IMR-90 (cell line): ENCODE results near the gene MEX3A. TPM values are rescaled to one million over a fixed set of nuclear protein-coding genes. Genes with fewer than 3 reads are reported as not detected.

Source experiments
- ATAC-seq: fragments of 200-7000 bp; cut with Tn5 transposase; 2 replicates; pipeline ENCODE4 v1.9.1; 2020; ENCODE audit warnings: low read depth, mild to moderate bottlenecking, moderate library complexity
- BruUV-seq: library from RNA; stranded (reverse); fragments of 400-500 nt; replicated peaks from 2 replicates; lab custom pipeline; 2021; lab: Mats Ljungman, UMichigan
- CTCF ChIA-PET: fragments of 300-600 bp; formaldehyde crosslinking; extraction: SDS; loops from one replicate; lab custom pipeline; 2021; ENCODE audit warnings: antibody characterized with exemption; lab: Yijun Ruan, JAX
- POLR2A ChIA-PET: fragments of 300-600 bp; sonication (Branson Sonifier 250); formaldehyde crosslinking; loops from one replicate; lab custom pipeline; 2022; ENCODE audit warnings: antibody characterized with exemption; ENCODE audit not compliant: unreplicated experiment; lab: Charles Lee
- DNase-seq: peaks from one replicate; pipeline ENCODE4 v3.0.0; 2013
- H2AFZ ChIP-seq: replicated peaks from 2 replicates; pipeline ENCODE3; 2013; ENCODE audit warnings: low read length, mild to moderate bottlenecking; ENCODE audit not compliant: poor library complexity
- H2AK5ac ChIP-seq: 2 replicates; pipeline ENCODE4 v1.6.1; 2013; ENCODE audit warnings: low read depth, low read length, inconsistent platforms
- H2AK9ac ChIP-seq: replicated peaks from 2 replicates; pipeline ENCODE3; 2013; ENCODE audit warnings: mild to moderate bottlenecking, low read depth, low read length, moderate library complexity; ENCODE audit not compliant: poor library complexity
- H2BK120ac ChIP-seq: 2 replicates; pipeline ENCODE4 v1.6.1; 2013; ENCODE audit warnings: low read depth, low read length, inconsistent platforms
- H2BK15ac ChIP-seq: 3 replicates; pipeline ENCODE4 v1.6.1; 2013; ENCODE audit warnings: low read depth, low read length, inconsistent platforms
- H2BK20ac ChIP-seq: 2 replicates; pipeline ENCODE4 v1.6.1; 2013; ENCODE audit warnings: low read depth, mild to moderate bottlenecking, inconsistent platforms, low read length, moderate library complexity
- H2BK5ac ChIP-seq: 2 replicates; pipeline ENCODE4 v1.6.1; 2013; ENCODE audit warnings: mild to moderate bottlenecking, low read depth, low read length, inconsistent platforms; ENCODE audit not compliant: poor library complexity, severe bottlenecking
- H3K14ac ChIP-seq: replicated peaks from 2 replicates; pipeline ENCODE4 v1.6.1; 2013; ENCODE audit warnings: low read depth, low read length, inconsistent platforms
- H3K18ac ChIP-seq: 2 replicates; pipeline ENCODE4 v1.6.1; 2013; ENCODE audit warnings: low read depth, low read length, control low read depth
- H3K23ac ChIP-seq: 2 replicates; pipeline ENCODE4 v1.6.1; 2013; ENCODE audit warnings: low read depth, low read length, inconsistent platforms
- H3K27ac ChIP-seq: 2 replicates; pipeline ENCODE4 v1.5.1; 2013; ENCODE audit warnings: mild to moderate bottlenecking, control low read depth, low read length; ENCODE audit not compliant: insufficient read depth
- H3K27me3 ChIP-seq: 2 replicates; pipeline ENCODE4 v1.6.1; 2013; ENCODE audit warnings: low read length; ENCODE audit not compliant: control insufficient read depth, insufficient read depth
- H3K36me3 ChIP-seq: 2 replicates; pipeline ENCODE4 v1.6.1; 2013; ENCODE audit warnings: low read length, mixed read lengths; ENCODE audit not compliant: control insufficient read depth, insufficient read depth
- H3K4ac ChIP-seq: 2 replicates; pipeline ENCODE4 v1.6.1; 2013; ENCODE audit warnings: low read depth, low read length, inconsistent platforms
- H3K4me1 ChIP-seq: 2 replicates; pipeline ENCODE4 v1.6.1; 2013; ENCODE audit warnings: low read length, mixed read lengths; ENCODE audit not compliant: control insufficient read depth, insufficient read depth
- H3K4me2 ChIP-seq: 2 replicates; pipeline ENCODE4 v1.6.1; 2013; ENCODE audit warnings: low read depth, mild to moderate bottlenecking, control low read depth, low read length, moderate library complexity
- H3K4me3 ChIP-seq: 2 replicates; pipeline ENCODE4 v1.5.1; 2013; ENCODE audit warnings: low read depth, mild to moderate bottlenecking, control low read depth, low read length, moderate library complexity; ENCODE audit not compliant: insufficient read depth
- H3K56ac ChIP-seq: 2 replicates; pipeline ENCODE4 v1.6.1; 2013; ENCODE audit warnings: low read length, inconsistent platforms; ENCODE audit not compliant: insufficient read depth; ENCODE audit errors: extremely low read depth
- H3K79me1 ChIP-seq, 2 experiments: 2 replicates each; pipeline ENCODE4 v1.6.1; 2013; ENCODE audit warnings: low read length in 2 of 2, inconsistent platforms in 1 of 2, low read depth in 1 of 2
- H3K9ac ChIP-seq: 2 replicates; pipeline ENCODE4 v1.6.1; 2013; ENCODE audit warnings: low read depth, low read length, control low read depth
- H3K9me1 ChIP-seq: 2 replicates; pipeline ENCODE4 v1.6.1; 2013; ENCODE audit warnings: low read length, inconsistent platforms; ENCODE audit not compliant: insufficient read depth
- H3K9me3 ChIP-seq: 2 replicates; pipeline ENCODE4 v1.6.1; 2013; ENCODE audit warnings: low read length; ENCODE audit not compliant: control insufficient read depth, insufficient read depth
- H4K20me1 ChIP-seq: 2 replicates; pipeline ENCODE4 v1.6.1; 2013; ENCODE audit warnings: low read length, inconsistent platforms; ENCODE audit not compliant: insufficient read depth
- H4K5ac ChIP-seq: 2 replicates; pipeline ENCODE4 v1.6.1; 2013; ENCODE audit warnings: mild to moderate bottlenecking, low read depth, low read length, control low read depth
- H4K8ac ChIP-seq, 2 experiments: 2 replicates each; pipeline ENCODE4 v1.6.1; 2013; ENCODE audit warnings: low read depth in 2 of 2, low read length in 2 of 2, control low read depth in 1 of 2, inconsistent platforms in 1 of 2
- H4K91ac ChIP-seq: 2 replicates; pipeline ENCODE4 v1.6.1; 2013; ENCODE audit warnings: low read depth, low read length, inconsistent platforms; ENCODE audit not compliant: insufficient read depth
- BHLHE40 ChIP-seq: fragments of 150-350 bp; IDR thresholded peaks from 2 replicates; pipeline ENCODE4 v1.6.1; 2016; ENCODE audit warnings: mild to moderate bottlenecking, low read depth, low read length
- CEBPB ChIP-seq: IDR thresholded peaks from 2 replicates; pipeline ENCODE4 v1.6.1; 2012; ENCODE audit warnings: low read depth, low read length, improper control_type of control experiment
- CHD1 ChIP-seq: IDR thresholded peaks from 2 replicates; pipeline ENCODE4 v1.6.1; 2012; ENCODE audit warnings: low read depth, low read length, improper control_type of control experiment
- CTCF ChIP-seq: conservative IDR thresholded peaks from 2 replicates; pipeline ENCODE4 v1.5.1; 2012; ENCODE audit warnings: mild to moderate bottlenecking, low read depth, low read length, improper control_type of control experiment
- ELK1 ChIP-seq: fragments of 150-350 bp; IDR thresholded peaks from 2 replicates; pipeline ENCODE4 v1.6.1; 2016; ENCODE audit warnings: low read depth, mild to moderate bottlenecking, low read length, moderate library complexity, borderline replicate concordance
- FOS ChIP-seq: fragments of 150-350 bp; IDR thresholded peaks from 2 replicates; pipeline ENCODE4 v1.6.1; 2016; ENCODE audit warnings: low read depth, low read length
- MAFK ChIP-seq: IDR thresholded peaks from 2 replicates; pipeline ENCODE4 v1.6.1; 2012; ENCODE audit warnings: low read depth, low read length, improper control_type of control experiment
- MAZ ChIP-seq: IDR thresholded peaks from 2 replicates; pipeline ENCODE4 v1.6.1; 2012; ENCODE audit warnings: low read depth, mild to moderate bottlenecking, low read length, improper control_type of control experiment, moderate library complexity, borderline replicate concordance
- NFE2L2 ChIP-seq: fragments of 150-350 bp; IDR thresholded peaks from 2 replicates; pipeline ENCODE4 v1.6.1; 2016; ENCODE audit warnings: low read depth, mild to moderate bottlenecking, low read length
- POLR2A ChIP-seq: IDR thresholded peaks from 2 replicates; pipeline ENCODE4 v1.6.1; 2012; ENCODE audit warnings: mild to moderate bottlenecking, low read depth, low read length
- RAD21 ChIP-seq: IDR thresholded peaks from 2 replicates; pipeline ENCODE4 v1.6.1; 2012; ENCODE audit warnings: low read length, improper control_type of control experiment
- RCOR1 ChIP-seq: IDR thresholded peaks from 2 replicates; pipeline ENCODE4 v1.6.1; 2012; ENCODE audit warnings: mild to moderate bottlenecking, low read length, improper control_type of control experiment; ENCODE audit not compliant: insufficient replicate concordance
- SMC3 ChIP-seq: fragments of 150-350 bp; IDR thresholded peaks from 2 replicates; pipeline ENCODE4 v1.6.1; 2016; ENCODE audit warnings: low read depth, mild to moderate bottlenecking, antibody characterized with exemption, low read length, moderate library complexity
- USF2 ChIP-seq: fragments of 150-350 bp; IDR thresholded peaks from 2 replicates; pipeline ENCODE4 v1.6.1; 2017; ENCODE audit warnings: mild to moderate bottlenecking, antibody characterized with exemption, low read length, low read depth
- WGBS, 2 experiments: methylation state at CpG; one replicate each; pipeline versions ENCODE4 v1.1.5 to v1.1.7; 2013; ENCODE audit warnings: missing lambda C conversion rate in 2 of 2; ENCODE audit not compliant: insufficient read length in 1 of 2; ENCODE audit errors: extremely low coverage in 2 of 2; 5-methylcytosine and 5-hydroxymethylcytosine counted together
- dilution Hi-C: fragments of 300-500 bp; cut with HindIII; formaldehyde crosslinking; loops from one replicate; pipeline ENCODE4 v1.14.3; 2018; ENCODE audit warnings: low sequenced_read_pairs; ENCODE audit not compliant: unreplicated experiment
- in situ Hi-C: fragments of 300-500 bp; cut with MboI; formaldehyde crosslinking; loops from 3 replicates; pipeline ENCODE4 v1.14.3; 2019; ENCODE audit warnings: low sequenced_read_pairs, inconsistent platforms, mixed read lengths
- intact Hi-C: fragments of 100-400 bp; cut with micrococcal nuclease; formaldehyde crosslinking; loops from 2 replicates; pipeline ENCODE4 v1.10.0; 2022
- polyA plus RNA-seq, 3 experiments: library from polyadenylated mRNA; depleted of rRNA; stranded (reverse); fragments of >200 nt; gene quantifications; 2 replicates each; pipeline ENCODE4 v1.2.3, GENCODE V29; 2012; ENCODE audit warnings: low replicate concordance in 1 of 3
- total RNA-seq: library from RNA; depleted of rRNA; stranded (reverse); fragments of >200 nt; gene quantifications from 2 replicates; pipeline ENCODE4 v1.2.3, GENCODE V29; 2012

MEX3A gene
- total and polyA plus RNA-seq, 2 of the 4 experiments (the other 2 are of a cell fraction), result 2.3 to 9.0 TPM

GRCh38 chr1:156113282-156113950, 31.2 kb upstream of the MEX3A start:
- Histone ChIP-seq H3K14ac (peak overlapping the region; percentile 78), H3K4ac (peak overlapping the region; percentile 94), H4K91ac (peak overlapping the region; percentile 96), H4K5ac (peak overlapping the region; percentile 37; the same call in 1 of the 2 replicates), H3K4me3 (no peak overlapping the region), H2BK15ac (peak overlapping the region; percentile 94; the same call in 2 of the 3 replicates), H2BK20ac (peak overlapping the region; percentile 93), H3K4me2 (peak overlapping the region; percentile 48), H3K9me3 (no peaks in the 10 kb centered on the region), H3K79me1 (peaks cover 4 to 39% of the 10 kb centered on the region in 2 experiments; a peak in 3 of 4 replicates), H2BK5ac (peak overlapping the region; percentile 80), H3K18ac (peak overlapping the region; percentile 82; the same call in 1 of the 2 replicates), H2AFZ (peak overlapping the region; percentile 13), H3K4me1 (peaks cover 14% of the 10 kb centered on the region), H2BK120ac (peak overlapping the region; percentile 95), H3K9me1 (peaks cover 13% of the 10 kb centered on the region), H3K27ac (peak overlapping the region; percentile 95), H2AK9ac (peak overlapping the region; percentile 100), H3K23ac (peak overlapping the region; percentile 82), H3K56ac (peak overlapping the region; percentile 64), H3K9ac (peak overlapping the region; percentile 12; the same call in 1 of the 2 replicates), H4K8ac (peak overlapping the region; percentile 20 to 84; a peak in 3 of 4 replicates), H2AK5ac (peak overlapping the region; percentile 98), H3K36me3 (0 out of 2 replicates have a peak, but pooled peaks cover 3% of the 10 kb centered on the region), H3K27me3 (no peaks in the 10 kb centered on the region), H4K20me1 (peaks cover 37% of the 10 kb centered on the region)
- in situ Hi-C loops, result no loop called here
- intact Hi-C loops, result no loop called here
- DNase-seq, result no peak
- WGBS, 2 experiments, result 40% methylated on average over 1 of the region's 4 CpGs; no CpG with 5 or more reads in 1 of the 2 experiments
- TF ChIP-seq CEBPB (no peak), USF2 (no peak), BHLHE40 (no peak), CHD1 (no peak), MAFK (no peak), MAZ (no peak), NFE2L2 (no peak), RCOR1 (no peak), RAD21 (no peak), POLR2A (no peak), ELK1 (no peak), SMC3 (no peak), CTCF (no peak), FOS (no peak)
- dilution Hi-C loops, result no loop called here
- ATAC-seq, result no peak
- ChIA-PET CTCF (interaction anchor here (0.5 to 1.1 kb wide), 4 partner anchors 9 to 39 kb away, joined by 3 to 4 read pairs (median 3); no protein-coding TSS in a partner anchor), POLR2A (interaction anchor here (0.6 to 1.3 kb wide), 2 partner anchors 15 to 191 kb away, joined by 7 to 8 read pairs; no protein-coding TSS in a partner anchor)
- BruUV-seq, result no TSS peak
